ENCODE data around the gene SLC44A3.

GRCh38 chr1:94926126-94926914, 106.2 kb downstream of the SLC44A3 start:
- TF ChIP-seq EZH2 (IDR thresholded peaks at IDR 0.05; ENCODE audit: borderline replicate concordance, insufficient read depth, low read length, poor library complexity, severe bottlenecking) (no peak), EP300 (conservative IDR thresholded peaks at IDR 0.05; ENCODE audit: poor library complexity, severe bottlenecking) (no peak), POLR2AphosphoS5 (IDR thresholded peaks at IDR 0.05) (no peak), MXI1 (conservative IDR thresholded peaks at IDR 0.05; ENCODE audit: poor library complexity, severe bottlenecking) (no peak), SMC3 (conservative IDR thresholded peaks at IDR 0.05; ENCODE audit: poor library complexity) (no peak)
- TF ChIP-seq, protein P1, sequence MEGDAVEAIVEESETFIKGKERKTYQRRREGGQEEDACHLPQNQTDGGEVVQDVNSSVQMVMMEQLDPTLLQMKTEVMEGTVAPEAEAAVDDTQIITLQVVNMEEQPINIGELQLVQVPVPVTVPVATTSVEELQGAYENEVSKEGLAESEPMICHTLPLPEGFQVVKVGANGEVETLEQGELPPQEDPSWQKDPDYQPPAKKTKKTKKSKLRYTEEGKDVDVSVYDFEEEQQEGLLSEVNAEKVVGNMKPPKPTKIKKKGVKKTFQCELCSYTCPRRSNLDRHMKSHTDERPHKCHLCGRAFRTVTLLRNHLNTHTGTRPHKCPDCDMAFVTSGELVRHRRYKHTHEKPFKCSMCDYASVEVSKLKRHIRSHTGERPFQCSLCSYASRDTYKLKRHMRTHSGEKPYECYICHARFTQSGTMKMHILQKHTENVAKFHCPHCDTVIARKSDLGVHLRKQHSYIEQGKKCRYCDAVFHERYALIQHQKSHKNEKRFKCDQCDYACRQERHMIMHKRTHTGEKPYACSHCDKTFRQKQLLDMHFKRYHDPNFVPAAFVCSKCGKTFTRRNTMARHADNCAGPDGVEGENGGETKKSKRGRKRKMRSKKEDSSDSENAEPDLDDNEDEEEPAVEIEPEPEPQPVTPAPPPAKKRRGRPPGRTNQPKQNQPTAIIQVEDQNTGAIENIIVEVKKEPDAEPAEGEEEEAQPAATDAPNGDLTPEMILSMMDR (IDR thresholded peaks at IDR 0.05; ENCODE audit: poor library complexity, severe bottlenecking) = peak; percentile 74
